IMR-90 (cell line): ENCODE data around the gene NSD2. TPM values are rescaled to one million over a fixed set of nuclear protein-coding genes. Genes with fewer than 3 reads are reported as not detected.

Source experiments
- ATAC-seq: fragments of 200-7000 bp; cut with Tn5 transposase; 2 replicates; pipeline ENCODE4 v1.9.1; 2020; ENCODE audit warnings: low read depth, mild to moderate bottlenecking, moderate library complexity
- BruUV-seq: library from RNA; stranded (reverse); fragments of 400-500 nt; replicated peaks from 2 replicates; lab custom pipeline; 2021; lab: Mats Ljungman, UMichigan
- CTCF ChIA-PET: fragments of 300-600 bp; formaldehyde crosslinking; extraction: SDS; loops from one replicate; lab custom pipeline; 2021; ENCODE audit warnings: antibody characterized with exemption; lab: Yijun Ruan, JAX
- POLR2A ChIA-PET: fragments of 300-600 bp; sonication (Branson Sonifier 250); formaldehyde crosslinking; loops from one replicate; lab custom pipeline; 2022; ENCODE audit warnings: antibody characterized with exemption; ENCODE audit not compliant: unreplicated experiment; lab: Charles Lee
- DNase-seq: peaks from one replicate; pipeline ENCODE4 v3.0.0; 2013
- H2AFZ ChIP-seq: replicated peaks from 2 replicates; pipeline ENCODE3; 2013; ENCODE audit warnings: low read length, mild to moderate bottlenecking; ENCODE audit not compliant: poor library complexity
- H2AK5ac ChIP-seq: 2 replicates; pipeline ENCODE4 v1.6.1; 2013; ENCODE audit warnings: low read depth, low read length, inconsistent platforms
- H2AK9ac ChIP-seq: replicated peaks from 2 replicates; pipeline ENCODE3; 2013; ENCODE audit warnings: mild to moderate bottlenecking, low read depth, low read length, moderate library complexity; ENCODE audit not compliant: poor library complexity
- H2BK120ac ChIP-seq: 2 replicates; pipeline ENCODE4 v1.6.1; 2013; ENCODE audit warnings: low read depth, low read length, inconsistent platforms
- H2BK15ac ChIP-seq: 3 replicates; pipeline ENCODE4 v1.6.1; 2013; ENCODE audit warnings: low read depth, low read length, inconsistent platforms
- H2BK20ac ChIP-seq: 2 replicates; pipeline ENCODE4 v1.6.1; 2013; ENCODE audit warnings: low read depth, mild to moderate bottlenecking, inconsistent platforms, low read length, moderate library complexity
- H2BK5ac ChIP-seq: 2 replicates; pipeline ENCODE4 v1.6.1; 2013; ENCODE audit warnings: mild to moderate bottlenecking, low read depth, low read length, inconsistent platforms; ENCODE audit not compliant: poor library complexity, severe bottlenecking
- H3K14ac ChIP-seq: replicated peaks from 2 replicates; pipeline ENCODE4 v1.6.1; 2013; ENCODE audit warnings: low read depth, low read length, inconsistent platforms
- H3K18ac ChIP-seq: 2 replicates; pipeline ENCODE4 v1.6.1; 2013; ENCODE audit warnings: low read depth, low read length, control low read depth
- H3K23ac ChIP-seq: 2 replicates; pipeline ENCODE4 v1.6.1; 2013; ENCODE audit warnings: low read depth, low read length, inconsistent platforms
- H3K27ac ChIP-seq: 2 replicates; pipeline ENCODE4 v1.5.1; 2013; ENCODE audit warnings: mild to moderate bottlenecking, control low read depth, low read length; ENCODE audit not compliant: insufficient read depth
- H3K27me3 ChIP-seq: 2 replicates; pipeline ENCODE4 v1.6.1; 2013; ENCODE audit warnings: low read length; ENCODE audit not compliant: control insufficient read depth, insufficient read depth
- H3K36me3 ChIP-seq: 2 replicates; pipeline ENCODE4 v1.6.1; 2013; ENCODE audit warnings: low read length, mixed read lengths; ENCODE audit not compliant: control insufficient read depth, insufficient read depth
- H3K4ac ChIP-seq: 2 replicates; pipeline ENCODE4 v1.6.1; 2013; ENCODE audit warnings: low read depth, low read length, inconsistent platforms
- H3K4me1 ChIP-seq: 2 replicates; pipeline ENCODE4 v1.6.1; 2013; ENCODE audit warnings: low read length, mixed read lengths; ENCODE audit not compliant: control insufficient read depth, insufficient read depth
- H3K4me2 ChIP-seq: 2 replicates; pipeline ENCODE4 v1.6.1; 2013; ENCODE audit warnings: low read depth, mild to moderate bottlenecking, control low read depth, low read length, moderate library complexity
- H3K4me3 ChIP-seq: 2 replicates; pipeline ENCODE4 v1.5.1; 2013; ENCODE audit warnings: low read depth, mild to moderate bottlenecking, control low read depth, low read length, moderate library complexity; ENCODE audit not compliant: insufficient read depth
- H3K56ac ChIP-seq: 2 replicates; pipeline ENCODE4 v1.6.1; 2013; ENCODE audit warnings: low read length, inconsistent platforms; ENCODE audit not compliant: insufficient read depth; ENCODE audit errors: extremely low read depth
- H3K79me1 ChIP-seq, 2 experiments: 2 replicates each; pipeline ENCODE4 v1.6.1; 2013; ENCODE audit warnings: low read length in 2 of 2, inconsistent platforms in 1 of 2, low read depth in 1 of 2
- H3K9ac ChIP-seq: 2 replicates; pipeline ENCODE4 v1.6.1; 2013; ENCODE audit warnings: low read depth, low read length, control low read depth
- H3K9me1 ChIP-seq: 2 replicates; pipeline ENCODE4 v1.6.1; 2013; ENCODE audit warnings: low read length, inconsistent platforms; ENCODE audit not compliant: insufficient read depth
- H3K9me3 ChIP-seq: 2 replicates; pipeline ENCODE4 v1.6.1; 2013; ENCODE audit warnings: low read length; ENCODE audit not compliant: control insufficient read depth, insufficient read depth
- H4K20me1 ChIP-seq: 2 replicates; pipeline ENCODE4 v1.6.1; 2013; ENCODE audit warnings: low read length, inconsistent platforms; ENCODE audit not compliant: insufficient read depth
- H4K5ac ChIP-seq: 2 replicates; pipeline ENCODE4 v1.6.1; 2013; ENCODE audit warnings: mild to moderate bottlenecking, low read depth, low read length, control low read depth
- H4K8ac ChIP-seq, 2 experiments: 2 replicates each; pipeline ENCODE4 v1.6.1; 2013; ENCODE audit warnings: low read depth in 2 of 2, low read length in 2 of 2, control low read depth in 1 of 2, inconsistent platforms in 1 of 2
- H4K91ac ChIP-seq: 2 replicates; pipeline ENCODE4 v1.6.1; 2013; ENCODE audit warnings: low read depth, low read length, inconsistent platforms; ENCODE audit not compliant: insufficient read depth
- BHLHE40 ChIP-seq: fragments of 150-350 bp; IDR thresholded peaks from 2 replicates; pipeline ENCODE4 v1.6.1; 2016; ENCODE audit warnings: mild to moderate bottlenecking, low read depth, low read length
- CTCF ChIP-seq: conservative IDR thresholded peaks from 2 replicates; pipeline ENCODE4 v1.5.1; 2012; ENCODE audit warnings: mild to moderate bottlenecking, low read depth, low read length, improper control_type of control experiment
- MXI1 ChIP-seq: IDR thresholded peaks from 2 replicates; pipeline ENCODE4 v1.6.1; 2012; ENCODE audit warnings: low read depth, mild to moderate bottlenecking, low read length, moderate library complexity, borderline replicate concordance
- NFE2L2 ChIP-seq: fragments of 150-350 bp; IDR thresholded peaks from 2 replicates; pipeline ENCODE4 v1.6.1; 2016; ENCODE audit warnings: low read depth, mild to moderate bottlenecking, low read length
- POLR2A ChIP-seq: IDR thresholded peaks from 2 replicates; pipeline ENCODE4 v1.6.1; 2012; ENCODE audit warnings: mild to moderate bottlenecking, low read depth, low read length
- RCOR1 ChIP-seq: IDR thresholded peaks from 2 replicates; pipeline ENCODE4 v1.6.1; 2012; ENCODE audit warnings: mild to moderate bottlenecking, low read length, improper control_type of control experiment; ENCODE audit not compliant: insufficient replicate concordance
- RFX5 ChIP-seq: IDR thresholded peaks from 2 replicates; pipeline ENCODE4 v1.8.0; 2012; ENCODE audit warnings: low read depth, mild to moderate bottlenecking, low read length, moderate library complexity
- WGBS, 2 experiments: methylation state at CpG; one replicate each; pipeline versions ENCODE4 v1.1.5 to v1.1.7; 2013; ENCODE audit warnings: missing lambda C conversion rate in 2 of 2; ENCODE audit not compliant: insufficient read length in 1 of 2; ENCODE audit errors: extremely low coverage in 2 of 2; 5-methylcytosine and 5-hydroxymethylcytosine counted together
- dilution Hi-C: fragments of 300-500 bp; cut with HindIII; formaldehyde crosslinking; loops from one replicate; pipeline ENCODE4 v1.14.3; 2018; ENCODE audit warnings: low sequenced_read_pairs; ENCODE audit not compliant: unreplicated experiment
- in situ Hi-C: fragments of 300-500 bp; cut with MboI; formaldehyde crosslinking; loops from 3 replicates; pipeline ENCODE4 v1.14.3; 2019; ENCODE audit warnings: low sequenced_read_pairs, inconsistent platforms, mixed read lengths
- intact Hi-C: fragments of 100-400 bp; cut with micrococcal nuclease; formaldehyde crosslinking; loops from 2 replicates; pipeline ENCODE4 v1.10.0; 2022
- polyA plus RNA-seq, 3 experiments: library from polyadenylated mRNA; depleted of rRNA; stranded (reverse); fragments of >200 nt; gene quantifications; 2 replicates each; pipeline ENCODE4 v1.2.3, GENCODE V29; 2012; ENCODE audit warnings: low replicate concordance in 1 of 3
- total RNA-seq: library from RNA; depleted of rRNA; stranded (reverse); fragments of >200 nt; gene quantifications from 2 replicates; pipeline ENCODE4 v1.2.3, GENCODE V29; 2012
- TF ChIP-seq, protein P1 (sequence below): fragments of 150-350 bp; IDR thresholded peaks from 2 replicates; pipeline ENCODE4 v1.6.1; 2016; ENCODE audit warnings: low read depth, mild to moderate bottlenecking, low read length, moderate library complexity, borderline replicate concordance
- TF ChIP-seq, protein P2 (sequence below): fragments of 150-350 bp; IDR thresholded peaks from 2 replicates; pipeline ENCODE4 v1.6.1; 2017; ENCODE audit warnings: mild to moderate bottlenecking, antibody characterized with exemption, low read length, low read depth

Gene NSD2
- total and polyA plus RNA-seq, 2 of the 4 experiments (the other 2 are of a cell fraction), result 35.9 to 68.1 TPM

- Histone ChIP-seq H2AFZ (no peak overlapping the region), H3K4me1 (peaks cover 14% of the 10 kb centered on the region), H4K91ac (no peak overlapping the region), H2BK120ac (no peak overlapping the region), H4K20me1 (peaks cover 3% of the 10 kb centered on the region; the same call in 1 of the 2 replicates), H3K56ac (no peak overlapping the region), H2AK5ac (no peak overlapping the region), H3K9ac (no peak overlapping the region), H4K8ac (no peak overlapping the region), H2BK15ac (no peak overlapping the region), H4K5ac (no peak overlapping the region), H3K27ac (no peak overlapping the region), H3K18ac (no peak overlapping the region), H3K4me2 (no peak overlapping the region), H3K27me3 (no peaks in the 10 kb centered on the region), H3K9me1 (0 out of 2 replicates have a peak, but pooled peaks cover 7% of the 10 kb centered on the region), H3K23ac (no peak overlapping the region), H3K4ac (no peak overlapping the region), H3K4me3 (no peak overlapping the region), H3K14ac (no peak overlapping the region), H2AK9ac (no peak overlapping the region), H2BK20ac (no peak overlapping the region), H3K36me3 (peaks cover 46% of the 10 kb centered on the region), H3K9me3 (no peaks in the 10 kb centered on the region), H2BK5ac (no peak overlapping the region), H3K79me1 (peaks cover 10 to 68% of the 10 kb centered on the region in 2 experiments)
- ChIA-PET POLR2A (interaction anchor here (0.6 kb wide), 1 partner anchor 34 kb away, joined by 4 read pairs; no protein-coding TSS in a partner anchor), CTCF (no interaction called here)
- in situ Hi-C loops, result no loop called here
- no TSS peak for BruUV-seq
- WGBS, 2 experiments, result no CpG with 5 or more reads among the region's 4 CpGs
- no peak for DNase-seq
- intact Hi-C loops, result no loop called here
- ATAC-seq, result no peak
- dilution Hi-C loops, result no loop called here
- no peak for TF ChIP-seq RCOR1
- TF ChIP-seq RFX5, result no peak
- no peak for TF ChIP-seq MXI1
- TF ChIP-seq, protein P1, sequence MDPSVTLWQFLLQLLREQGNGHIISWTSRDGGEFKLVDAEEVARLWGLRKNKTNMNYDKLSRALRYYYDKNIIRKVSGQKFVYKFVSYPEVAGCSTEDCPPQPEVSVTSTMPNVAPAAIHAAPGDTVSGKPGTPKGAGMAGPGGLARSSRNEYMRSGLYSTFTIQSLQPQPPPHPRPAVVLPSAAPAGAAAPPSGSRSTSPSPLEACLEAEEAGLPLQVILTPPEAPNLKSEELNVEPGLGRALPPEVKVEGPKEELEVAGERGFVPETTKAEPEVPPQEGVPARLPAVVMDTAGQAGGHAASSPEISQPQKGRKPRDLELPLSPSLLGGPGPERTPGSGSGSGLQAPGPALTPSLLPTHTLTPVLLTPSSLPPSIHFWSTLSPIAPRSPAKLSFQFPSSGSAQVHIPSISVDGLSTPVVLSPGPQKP, result no peak
- no peak for TF ChIP-seq NFE2L2
- no peak for TF ChIP-seq POLR2A
- TF ChIP-seq CTCF, result no peak
- TF ChIP-seq BHLHE40, result no peak
- TF ChIP-seq, protein P2, sequence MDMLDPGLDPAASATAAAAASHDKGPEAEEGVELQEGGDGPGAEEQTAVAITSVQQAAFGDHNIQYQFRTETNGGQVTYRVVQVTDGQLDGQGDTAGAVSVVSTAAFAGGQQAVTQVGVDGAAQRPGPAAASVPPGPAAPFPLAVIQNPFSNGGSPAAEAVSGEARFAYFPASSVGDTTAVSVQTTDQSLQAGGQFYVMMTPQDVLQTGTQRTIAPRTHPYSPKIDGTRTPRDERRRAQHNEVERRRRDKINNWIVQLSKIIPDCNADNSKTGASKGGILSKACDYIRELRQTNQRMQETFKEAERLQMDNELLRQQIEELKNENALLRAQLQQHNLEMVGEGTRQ, result no peak
These were observed 90.4 kb downstream of the NSD2 start for GRCh38 chr4:1961563-1961962.
